K562 (cell line): ENCODE measurements around the gene CD79A. TPM values are rescaled to one million over a fixed set of nuclear protein-coding genes. Genes with fewer than 3 reads are reported as not detected.

Experiments used
- ATAC-seq: fragments of 200-7000 bp; cut with Tn5 transposase; 3 replicates; pipeline ENCODE4 v1.9.1; 2020; ENCODE audit warnings: moderate library complexity
- BruUV-seq: library from RNA; stranded (reverse); fragments of 400-500 nt; replicated peaks from 2 replicates; lab custom pipeline; 2021; lab: Mats Ljungman, UMichigan
- CTCF ChIA-PET: fragments of 300-600 bp; formaldehyde crosslinking; extraction: SDS; loops from one replicate; lab custom pipeline; 2021; ENCODE audit warnings: low intra/inter-chr PET ratio; lab: Yijun Ruan, JAX
- POLR2A ChIA-PET: fragments of 300-600, 350-650 bp; sonication (Branson Sonifier 250); formaldehyde crosslinking; extraction: SDS; loops from one replicate; lab custom pipeline; 2021; ENCODE audit warnings: antibody characterized with exemption, inconsistent platforms; lab: Yijun Ruan, JAX
- DNase-seq, 4 experiments: peaks; one replicate each; pipeline versions ENCODE4 v3.0.0 to v3.0.0-alpha.2; 2011 to 2018; ENCODE audit warnings: low spot score in 3 of 4, mixed read lengths in 3 of 4; ENCODE audit errors: extremely low read depth in 1 of 4
- FAIRE-seq: peaks from 2 replicates; lab custom pipeline; 2011; peaks lifted over from hg19 to GRCh38; lab: Jason Lieb, UNC
- H2AFZ ChIP-seq: 2 replicates; pipeline ENCODE4 v1.6.0; 2011; ENCODE audit warnings: low read depth, low read length, control low read depth, inconsistent platforms
- H3K27ac ChIP-seq: fragments of 200-600 bp; 3 replicates; pipeline ENCODE4 v1.8.0; 2011; ENCODE audit warnings: low read depth, mild to moderate bottlenecking, control low read depth, inconsistent platforms, low read length, moderate library complexity, mixed read lengths; ENCODE audit errors: extremely low read depth
- H3K27me3 ChIP-seq, 2 experiments: fragments of 300-600 bp in 1 of 2; 2 replicates in 1 of 2; 3 replicates in 1 of 2; pipeline versions ENCODE4 v1.6.0 to v1.8.0; 2011; ENCODE audit warnings: inconsistent platforms in 2 of 2, low read length in 2 of 2, mild to moderate bottlenecking in 1 of 2, mixed read lengths in 1 of 2, moderate library complexity in 1 of 2; ENCODE audit not compliant: control insufficient read depth in 2 of 2, insufficient read depth in 2 of 2
- H3K36me3 ChIP-seq: fragments of 300-600 bp; 3 replicates; pipeline ENCODE4 v1.8.0; 2011; ENCODE audit warnings: mild to moderate bottlenecking, low read length, inconsistent platforms; ENCODE audit not compliant: control insufficient read depth, insufficient read depth
- H3K4me1 ChIP-seq, 2 experiments: fragments of 200-600 bp in 1 of 2; replicated peaks in 1 of 2; 2 replicates in 1 of 2; 3 replicates in 1 of 2; pipeline versions ENCODE4 v1.5.1 to v1.8.0; 2011; ENCODE audit warnings: inconsistent platforms in 2 of 2, low read length in 2 of 2, mild to moderate bottlenecking in 1 of 2, mixed read lengths in 1 of 2, moderate library complexity in 1 of 2; ENCODE audit not compliant: control insufficient read depth in 2 of 2, insufficient read depth in 2 of 2
- H3K4me2 ChIP-seq: 2 replicates; pipeline ENCODE4 v1.6.1; 2011; ENCODE audit warnings: low read length, control low read depth, inconsistent platforms, mixed read lengths; ENCODE audit not compliant: insufficient read depth
- H3K4me3 ChIP-seq: fragments of 200-600 bp; sonication (generic), shearing (Covaris generic); 2 replicates; pipeline ENCODE4 v1.5.1; 2016; ENCODE audit warnings: control low read depth, inconsistent platforms
- H3K79me2 ChIP-seq: fragments of 200-600 bp; 3 replicates; pipeline ENCODE4 v1.8.0; 2011; ENCODE audit warnings: low read length, inconsistent platforms; ENCODE audit not compliant: control insufficient read depth, insufficient read depth
- H3K9ac ChIP-seq, 2 experiments: 2 replicates each; pipeline versions ENCODE4 v1.6.0 to v1.6.1; 2011; ENCODE audit warnings: low read depth in 2 of 2, low read length in 2 of 2, control low read depth in 1 of 2, inconsistent platforms in 1 of 2, mild to moderate bottlenecking in 1 of 2, mixed read lengths in 1 of 2; ENCODE audit not compliant: insufficient read depth in 1 of 2
- H3K9me1 ChIP-seq: one replicate; pipeline ENCODE4 v1.6.0; 2011; ENCODE audit warnings: inconsistent platforms, mild to moderate bottlenecking, low read length, moderate library complexity; ENCODE audit not compliant: control insufficient read depth, insufficient read depth
- H3K9me3 ChIP-seq: replicated peaks from 2 replicates; pipeline ENCODE4 v1.5.1; 2011; ENCODE audit warnings: low read depth, low read length, inconsistent platforms; ENCODE audit not compliant: control insufficient read depth, insufficient read depth
- H4K20me1 ChIP-seq: replicated peaks from 2 replicates; pipeline ENCODE4 v1.6.1; 2011; ENCODE audit warnings: low read length, inconsistent platforms, mixed read lengths; ENCODE audit not compliant: control insufficient read depth, insufficient read depth
- DMBX1 ChIP-seq: fragments of 250-450 bp; sonication (Bioruptor Pico); IDR thresholded peaks from 2 replicates; pipeline ENCODE4 v1.8.0; 2022; ENCODE audit warnings: inconsistent platforms, mild to moderate bottlenecking, moderate library complexity, borderline replicate concordance
- EP400 ChIP-seq: fragments of 450-650 bp; IDR thresholded peaks from 2 replicates; pipeline ENCODE4 v1.6.1; 2017; ENCODE audit warnings: antibody characterized with exemption, mild to moderate bottlenecking, moderate library complexity
- ETV5 ChIP-seq: sonication (generic); formaldehyde crosslinking; IDR thresholded peaks from 2 replicates; pipeline ENCODE4 v1.4.0; 2020; ENCODE audit warnings: low read depth, mild to moderate bottlenecking, missing genetic modification reagents
- FOXP1 ChIP-seq: sonication (generic); formaldehyde crosslinking; IDR thresholded peaks from 2 replicates; pipeline ENCODE4 v1.8.0; 2022; ENCODE audit warnings: mild to moderate bottlenecking, missing genetic modification reagents
- HOMEZ ChIP-seq: fragments of 250-450 bp; sonication (Bioruptor Pico); IDR thresholded peaks from 2 replicates; pipeline ENCODE4 v1.4.0; 2020; ENCODE audit warnings: mild to moderate bottlenecking, moderate library complexity
- KAT8 ChIP-seq: fragments of 450-650 bp; IDR thresholded peaks from 2 replicates; pipeline ENCODE4 v1.6.1; 2016; ENCODE audit warnings: low read depth, mild to moderate bottlenecking
- KLF1 ChIP-seq: fragments of 450-650 bp; IDR thresholded peaks from 2 replicates; pipeline ENCODE4 v1.6.1; 2016; ENCODE audit warnings: missing genetic modification characterization, missing compliant biosample characterization
- MTA1 ChIP-seq: fragments of 450-650 bp; IDR thresholded peaks from 2 replicates; pipeline ENCODE4 v1.6.1; 2017; ENCODE audit warnings: borderline replicate concordance
- NR2C2 ChIP-seq, 2 experiments: fragments of 200-800 bp in 1 of 2; sonication (Bioruptor generic) in 1 of 2; sonication (generic) in 1 of 2; formaldehyde crosslinking in 1 of 2; IDR thresholded peaks; 2 replicates each; pipeline versions ENCODE4 v1.6.1 to v1.8.0; 2016 to 2022; ENCODE audit warnings: mild to moderate bottlenecking in 1 of 2, missing compliant biosample characterization in 1 of 2, missing genetic modification characterization in 1 of 2, missing genetic modification reagents in 1 of 2
- TOE1 ChIP-seq, 2 experiments: fragments of 450-650 bp in 1 of 2; sonication (generic) in 1 of 2; formaldehyde crosslinking in 1 of 2; IDR thresholded peaks; 2 replicates each; pipeline versions ENCODE4 v1.7.1 to v1.8.0; 2016 to 2022; ENCODE audit warnings: borderline replicate concordance in 2 of 2, mild to moderate bottlenecking in 2 of 2, antibody characterized with exemption in 1 of 2, inconsistent platforms in 1 of 2, low read depth in 1 of 2, missing genetic modification reagents in 1 of 2, moderate library complexity in 1 of 2
- TSHZ1 ChIP-seq: fragments of 250-450 bp; sonication (Bioruptor Pico); IDR thresholded peaks from 2 replicates; pipeline ENCODE4 v1.4.0; 2020; ENCODE audit warnings: mild to moderate bottlenecking, moderate library complexity
- ZBTB49 ChIP-seq: sonication (generic); formaldehyde crosslinking; IDR thresholded peaks from 2 replicates; pipeline ENCODE4 v1.8.0; 2022; ENCODE audit warnings: missing genetic modification reagents, mild to moderate bottlenecking, borderline replicate concordance
- ZNF165 ChIP-seq: fragments of 250-450 bp; sonication (Bioruptor Pico); IDR thresholded peaks from 2 replicates; pipeline ENCODE4 v1.4.0; 2020; ENCODE audit warnings: borderline replicate concordance
- ZNF263 ChIP-seq: sonication (generic); formaldehyde crosslinking; IDR thresholded peaks from 2 replicates; pipeline ENCODE4 v1.8.0; 2022; ENCODE audit warnings: mild to moderate bottlenecking, missing genetic modification reagents, borderline replicate concordance
- WGBS: fragments of 100-300 bp; shearing (Covaris generic); methylation state at CpG from one replicate; pipeline ENCODE4 v1.1.6; 2016; ENCODE audit warnings: low coverage, mixed read lengths; ENCODE audit not compliant: insufficient coverage; ENCODE audit errors: missing lambda C conversion rate; 5-methylcytosine and 5-hydroxymethylcytosine counted together
- in situ Hi-C: fragments of 300-500 bp; cut with MboI; formaldehyde crosslinking; loops from 4 replicates; pipeline ENCODE4 v1.15.0; 2018; ENCODE audit warnings: inconsistent platforms, mixed read lengths
- intact Hi-C: fragments of 100-400 bp; cut with micrococcal nuclease; formaldehyde crosslinking; loops from 2 replicates; pipeline ENCODE4 v1.14.2; 2022
- polyA plus RNA-seq, 8 experiments: library from polyadenylated mRNA; depleted of rRNA in 4 of 8; stranded (reverse) in 5 of 8; unstranded in 3 of 8; fragments of >200 nt; fragmentation: Nextera tagmentation in 2 of 8; fragmentation: Illumina TruSeq in 1 of 8; extraction: Ambion mirVana in 2 of 8; extraction: Trizol in 1 of 8; gene quantifications; 2 replicates each; pipeline versions ENCODE4 v1.2.1 to v1.2.3, GENCODE V29; 2011 to 2014; ENCODE audit warnings: inconsistent platforms in 1 of 8, missing spikeins in 1 of 8
- total RNA-seq, 7 experiments: library from RNA; depleted of rRNA in 6 of 7; stranded (reverse); fragments of >200 nt in 6 of 7; fragmentation: Illumina TruSeq in 2 of 7; extraction: Trizol in 2 of 7; gene quantifications; 2 replicates each; pipeline versions ENCODE4 v1.2.1 to v1.2.3, GENCODE V29; 2011 to 2021; ENCODE audit warnings: low replicate concordance in 1 of 7

CD79A gene
- total and polyA plus RNA-seq, 9 of the 15 experiments (the other 6 are each of a cell fraction or from before 2014, with no cell fraction given) = 0.04 to 0.72 (median 0.17) TPM; not detected in 3

- ATAC-seq (no peak), DNase-seq (no peak), FAIRE-seq (no peak)
- Histone ChIP-seq H2AFZ (no peak overlapping the region), H3K4me2 (no peak overlapping the region), H3K4me1 (peaks cover 9 to 30% of the 10 kb centered on the region in 2 experiments; a peak in 4 of 5 replicates), H3K27ac (no peak overlapping the region), H3K79me2 (peaks cover 15% of the 10 kb centered on the region), H3K27me3 (no peaks in the 10 kb centered on the region), H3K9me3 (no peaks in the 10 kb centered on the region), H3K9ac (no peak overlapping the region), H3K9me1 (no peaks in the 10 kb centered on the region), H4K20me1 (0 out of 2 replicates have a peak, but pooled peaks cover 7% of the 10 kb centered on the region), H3K36me3 (peaks cover 72% of the 10 kb centered on the region; the same call in 2 of the 3 replicates), H3K4me3 (no peak overlapping the region)
- intact Hi-C loops (no loop called here), in situ Hi-C loops (no loop called here)
- 98% methylated on average over 4 of the region's 4 CpGs for WGBS
- BruUV-seq = no TSS peak
- CTCF ChIA-PET = no interaction called here
- POLR2A ChIA-PET = interaction anchor here (0.6 to 2.5 kb wide), 3 partner anchors 10 to 23 kb away, joined by 3 to 11 read pairs (median 4); no protein-coding TSS in a partner anchor
- no peak for TF ChIP-seq NR2C2 (CRISPR knock-in tag; IDR thresholded peaks at IDR 0.05)
- no peak for TF ChIP-seq NR2C2 (tag; IDR thresholded peaks at IDR 0.05)
- no peak for TF ChIP-seq ETV5 (CRISPR knock-in tag)
- TF ChIP-seq ZNF165 (CRISPR knock-in tag) = no peak
- no peak for TF ChIP-seq MTA1
- TF ChIP-seq TSHZ1 (CRISPR knock-in tag) = no peak
- TF ChIP-seq ZNF263 (CRISPR knock-in tag) = no peak
- TF ChIP-seq HOMEZ (CRISPR knock-in tag) = no peak
- TF ChIP-seq FOXP1 = no peak
- no peak for TF ChIP-seq ZBTB49 (CRISPR knock-in tag)
- no peak for TF ChIP-seq KLF1 (tag)
- no peak for TF ChIP-seq EP400
- TF ChIP-seq KAT8 = no peak
- TF ChIP-seq DMBX1 (CRISPR knock-in tag) = no peak
- TF ChIP-seq TOE1 (IDR thresholded peaks at IDR 0.05; ENCODE audit: borderline replicate concordance) = no peak
- TF ChIP-seq TOE1 (CRISPR knock-in tag; IDR thresholded peaks at IDR 0.05; ENCODE audit: borderline replicate concordance, low read depth) = no peak
These were observed 13.9 kb downstream of the CD79A start for GRCh38 chr19:41890936-41891335.
